GM21515 (cell line): ENCODE data around the gene MPPED1.

Experiments used
- ATAC-seq: cut with Tn5 transposase; IDR thresholded peaks from one replicate; pipeline ENCODE4 v1.9.1; 2021; ENCODE audit not compliant: unreplicated experiment

MPPED1 gene

DNA sequence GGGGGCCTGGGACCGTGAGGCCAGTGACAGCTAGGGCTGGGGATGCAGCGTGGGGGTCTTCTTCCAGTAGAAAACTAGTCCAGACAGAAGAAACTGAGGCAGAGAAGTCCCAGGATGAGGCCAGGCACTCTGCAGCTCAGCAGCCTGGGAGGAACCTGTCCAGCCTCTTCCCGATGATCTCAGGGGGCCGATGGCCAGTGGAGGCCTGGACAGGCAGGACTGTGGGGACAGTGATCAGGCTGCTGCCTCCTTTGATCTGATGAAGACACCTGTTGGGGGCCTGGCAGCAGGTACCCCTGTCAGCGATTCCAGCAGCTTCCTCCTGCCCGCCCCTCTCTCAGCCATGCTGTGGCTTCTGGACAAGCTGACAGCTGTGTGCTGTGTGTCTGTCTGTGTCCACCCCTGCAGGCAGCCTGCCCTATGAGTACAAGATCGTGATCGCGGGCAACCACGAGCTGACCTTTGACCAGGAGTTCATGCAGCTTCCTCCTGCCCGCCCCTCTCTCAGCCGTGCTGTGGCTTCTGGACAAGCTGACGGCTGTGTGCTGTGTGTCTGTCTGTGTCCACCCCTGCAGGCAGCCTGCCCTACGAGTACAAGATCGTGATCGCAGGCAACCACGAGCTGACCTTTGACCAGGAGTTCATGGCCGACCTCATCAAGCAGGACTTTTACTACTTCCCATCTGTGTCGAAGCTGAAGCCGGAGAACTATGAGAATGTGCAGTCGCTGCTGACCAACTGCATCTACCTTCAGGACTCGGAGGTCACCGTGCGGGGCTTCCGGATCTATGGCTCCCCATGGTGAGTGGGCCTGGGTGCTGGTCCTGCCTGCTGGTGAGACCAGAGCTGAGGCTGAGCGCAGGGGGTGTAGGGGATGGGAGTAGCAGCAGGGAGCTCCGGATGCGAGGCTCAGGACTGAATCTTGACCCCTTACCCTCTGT is 62.6 kb downstream of the MPPED1 start:
- ATAC-seq: no peak

DNA sequence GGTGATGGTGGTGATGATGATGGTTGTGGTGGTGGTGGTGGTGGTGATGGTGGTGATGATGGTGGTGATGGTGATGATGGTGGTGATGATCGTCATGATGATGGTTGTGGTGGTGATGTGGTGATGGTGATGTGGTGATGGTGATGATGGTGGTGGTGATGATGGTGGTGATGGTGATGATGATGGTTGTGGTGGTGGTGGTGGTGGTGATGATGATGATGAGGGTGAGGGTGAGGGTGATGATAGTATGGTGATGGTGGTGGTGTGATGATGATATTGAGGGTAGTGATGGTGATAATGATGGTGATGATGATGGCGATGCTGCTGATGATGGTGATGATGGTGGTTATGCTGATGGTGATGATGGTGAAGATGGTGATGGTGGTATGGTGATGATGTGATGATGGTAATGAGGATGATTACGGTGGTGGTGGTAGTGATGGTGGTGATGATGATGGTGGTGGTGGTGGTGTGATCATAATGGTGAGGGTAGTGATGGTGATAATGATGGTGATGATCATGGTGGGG is 63.8 kb downstream of the MPPED1 start:
- no peak for ATAC-seq

DNA sequence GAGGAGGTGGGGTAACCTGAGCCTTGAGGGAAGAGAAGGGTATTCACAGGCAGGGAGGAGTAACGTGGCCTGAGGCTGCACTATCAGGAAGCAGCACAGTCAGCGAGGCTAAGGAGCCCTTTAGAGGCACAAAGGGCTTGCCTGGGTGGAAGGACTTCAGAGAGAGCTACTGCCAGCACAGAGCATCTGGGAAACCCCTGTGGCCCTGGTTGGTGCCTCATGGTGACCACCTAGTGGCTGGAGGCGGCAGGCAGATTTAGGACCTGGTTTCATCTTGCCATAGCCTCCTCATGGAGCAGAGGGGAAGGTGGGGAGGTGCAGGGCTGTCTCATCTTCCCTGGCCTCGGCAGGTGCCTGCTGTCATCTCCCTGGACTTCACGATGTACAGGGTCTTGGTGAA is 64.5 kb downstream of the MPPED1 start:
- ATAC-seq: no peak

DNA sequence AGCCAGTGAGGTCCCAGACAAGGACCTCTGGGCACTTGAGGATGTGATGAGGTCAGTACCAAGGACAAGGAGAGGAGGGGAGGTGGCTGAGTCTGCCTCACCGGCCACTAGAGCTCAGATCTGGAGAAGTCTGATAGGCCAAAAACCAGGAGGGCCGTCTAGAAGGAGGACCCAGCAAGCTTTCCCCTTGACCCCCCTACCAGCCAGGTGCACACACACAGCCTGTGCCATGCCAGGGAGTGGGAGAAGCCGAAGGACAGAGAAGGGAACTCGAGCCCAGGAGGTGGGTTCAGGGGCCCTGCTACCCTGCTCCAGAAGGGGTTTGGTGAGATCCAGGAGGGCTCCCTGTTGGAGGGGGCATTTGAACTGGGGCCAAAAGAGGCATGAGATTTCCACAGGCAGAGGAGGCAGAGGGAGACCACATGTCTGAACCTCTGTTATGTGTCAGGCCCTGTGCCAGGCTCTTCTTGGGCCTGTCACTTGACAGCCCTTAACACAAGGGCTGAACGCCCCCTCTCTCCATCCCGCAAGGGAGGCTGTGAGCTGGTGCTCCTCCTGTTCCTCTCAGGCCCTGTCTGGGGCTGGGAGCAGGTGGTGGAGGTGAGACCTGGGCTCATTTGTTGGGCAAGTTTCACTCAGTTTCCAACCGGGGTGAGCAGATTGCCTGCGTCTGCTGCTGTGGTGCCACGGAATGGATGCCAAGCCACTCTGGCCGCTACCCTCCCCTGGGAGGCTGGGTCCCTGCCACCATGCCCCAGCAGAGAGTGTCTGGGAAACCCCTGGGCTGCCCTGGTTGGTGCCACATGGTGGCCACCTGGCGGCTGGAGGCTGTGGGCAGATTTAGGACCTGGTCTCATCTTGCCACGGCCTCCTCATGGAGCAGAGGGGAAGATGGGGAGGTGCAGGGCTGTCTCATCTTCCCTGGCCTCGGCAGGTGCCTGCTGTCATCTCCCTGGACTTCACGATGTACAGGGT is 65.2 kb downstream of the MPPED1 start:
- ATAC-seq: no peak

DNA sequence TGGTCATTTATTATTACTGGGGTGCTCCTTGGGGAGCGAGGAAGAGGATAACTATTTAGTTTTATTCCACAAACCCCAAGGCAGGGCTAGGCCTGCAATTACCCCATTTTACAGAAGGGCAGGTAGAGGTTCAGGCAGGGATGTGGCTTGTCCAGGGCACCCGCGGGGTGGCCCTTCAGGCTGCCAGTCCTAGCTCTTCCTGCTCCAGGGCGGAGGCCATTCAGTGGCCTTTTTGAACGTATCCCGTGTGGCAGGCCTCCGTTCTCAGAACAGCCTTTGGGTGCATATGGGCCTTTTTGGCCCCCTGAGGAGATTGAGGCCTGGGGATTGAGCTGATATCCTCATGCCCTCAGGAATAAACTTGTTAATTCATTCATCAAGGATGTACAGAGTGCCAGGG is 66.2 kb downstream of the MPPED1 start:
- ATAC-seq: no peak

DNA sequence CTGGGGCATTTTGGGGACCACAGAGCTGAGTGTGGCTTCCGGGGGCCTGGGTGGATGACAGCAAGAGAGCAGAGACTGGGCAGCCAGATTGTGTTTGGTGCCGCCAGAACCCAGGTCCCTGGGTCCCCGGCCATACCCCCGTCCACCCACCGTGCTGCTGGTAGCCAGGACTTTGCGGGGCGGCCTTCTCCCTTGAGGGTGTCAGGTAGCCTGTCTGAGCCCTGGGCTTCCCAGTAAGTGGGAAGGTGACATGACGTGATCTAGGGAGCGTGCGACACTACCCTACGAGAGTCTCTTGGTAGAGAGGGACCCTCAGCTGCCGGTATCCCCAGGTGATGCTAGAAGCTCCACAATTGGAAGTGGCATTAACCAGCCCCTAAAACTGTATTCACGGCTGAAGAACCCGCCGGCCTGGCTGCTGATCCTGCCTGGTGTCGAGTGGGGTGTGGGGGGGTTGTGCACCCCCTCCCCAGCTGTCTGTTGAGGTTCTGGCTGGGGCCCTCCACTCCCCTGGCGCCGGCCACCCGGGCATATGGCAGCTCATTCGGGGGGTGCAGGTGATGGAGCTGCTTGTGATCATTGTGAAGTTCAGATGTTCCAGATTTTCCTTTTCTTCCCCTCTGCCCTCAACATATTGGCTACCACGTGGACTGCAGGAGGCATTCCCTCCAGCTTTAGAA is 66.9 kb downstream of the MPPED1 start:
- no peak for ATAC-seq

DNA sequence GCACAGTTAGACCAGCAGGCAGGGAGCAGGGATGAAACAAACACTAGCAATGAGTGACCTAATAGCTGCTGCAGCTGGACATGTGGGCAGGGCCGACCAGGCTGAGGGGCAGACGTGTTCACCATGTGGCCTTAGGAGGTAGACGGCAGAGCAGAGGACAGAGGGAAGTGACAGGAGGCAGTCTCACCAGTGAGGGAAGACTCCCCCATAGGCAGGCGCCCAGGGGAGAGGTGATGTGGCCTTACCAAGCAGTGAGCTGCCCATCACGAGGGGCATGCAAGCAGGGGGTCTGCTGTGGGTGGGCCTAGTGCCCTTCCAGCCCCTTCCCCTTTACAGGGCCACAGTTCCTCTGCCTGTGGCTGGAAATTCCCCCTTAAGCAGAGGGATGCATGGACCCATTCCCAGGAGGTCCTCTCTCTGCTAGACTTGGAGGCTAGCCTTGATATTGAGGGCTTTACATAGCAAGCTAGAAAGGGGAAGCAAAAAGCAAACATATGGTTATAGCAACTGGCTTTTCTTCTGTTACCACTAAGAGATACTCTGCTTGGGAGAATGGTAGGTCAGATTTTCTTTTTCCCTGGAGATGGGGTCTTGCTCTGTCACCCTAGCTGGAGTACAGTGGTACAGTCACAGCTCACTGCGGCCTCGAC is 67.6 kb downstream of the MPPED1 start:
- no peak for ATAC-seq

DNA sequence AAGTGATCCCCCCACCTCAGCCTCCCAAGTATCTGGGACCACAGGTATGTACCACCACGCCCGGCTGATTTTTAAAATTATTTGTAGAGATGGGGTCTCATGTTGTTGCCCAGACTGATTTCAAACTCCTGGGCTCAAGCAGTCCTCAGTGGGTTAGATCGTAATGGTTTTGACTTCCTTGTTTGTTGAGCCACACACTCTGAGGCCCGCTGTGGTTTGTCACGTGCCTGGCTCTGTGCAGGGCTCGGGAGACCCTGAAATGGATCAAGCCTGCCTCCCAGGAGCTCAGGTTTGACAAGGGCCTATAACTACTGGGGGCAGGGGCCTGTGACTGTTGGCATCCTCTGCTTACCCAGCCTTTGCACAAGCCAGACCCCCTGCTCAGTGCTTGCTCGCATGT is 68.1 kb downstream of the MPPED1 start:
- ATAC-seq: no peak

DNA sequence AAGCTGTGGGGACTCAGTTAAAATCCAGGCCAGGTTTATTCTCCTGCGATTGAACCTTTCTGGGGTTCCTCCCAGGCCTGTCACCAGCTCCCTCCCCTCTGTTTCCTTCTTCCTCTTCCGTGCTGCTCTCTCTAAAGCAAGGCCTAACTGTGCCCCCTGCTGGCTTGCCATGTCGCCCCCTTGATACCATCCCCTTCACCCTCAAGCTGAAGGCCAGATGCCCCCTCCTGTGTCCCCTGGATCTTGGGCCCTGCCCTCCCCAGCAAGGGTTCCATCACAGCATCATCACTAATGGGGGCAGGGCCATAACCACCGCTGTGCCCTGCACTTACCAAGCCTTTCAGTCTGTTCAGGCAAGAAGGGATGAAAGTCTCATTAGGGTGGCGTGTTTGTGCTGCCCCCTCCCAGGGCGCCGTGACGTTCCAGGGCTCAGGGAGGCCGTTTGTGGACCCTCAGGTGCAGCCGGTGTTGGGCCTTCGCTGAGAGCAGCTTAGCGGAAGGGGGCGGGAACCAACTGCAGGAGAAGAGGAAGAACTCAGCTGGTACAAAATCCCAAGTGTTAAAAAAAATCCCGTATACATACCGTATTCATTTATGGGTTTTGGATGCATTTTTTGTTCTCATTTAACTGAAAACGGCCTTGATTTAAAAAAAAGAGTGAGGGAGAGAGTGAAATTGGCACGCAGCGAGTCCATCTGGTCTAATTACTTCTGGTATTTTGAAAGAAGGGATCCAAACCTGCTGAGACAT is 69.9 kb downstream of the MPPED1 start:
- no peak for ATAC-seq

DNA sequence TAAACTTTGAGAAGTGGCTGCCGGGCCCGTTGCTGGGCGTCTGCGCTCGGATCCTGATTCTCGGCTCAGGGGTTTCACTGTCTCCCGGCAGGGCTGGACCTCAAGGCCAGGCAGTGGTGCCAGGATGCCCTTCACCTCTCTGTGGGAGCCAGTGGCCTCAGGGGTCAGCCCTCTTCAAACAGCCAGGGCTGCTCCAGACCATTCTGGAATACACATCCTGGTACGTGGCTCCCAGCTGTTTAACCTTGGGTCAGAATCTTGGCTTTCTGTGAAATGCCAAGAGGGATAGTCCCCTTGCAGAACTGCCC is 70.5 kb downstream of the MPPED1 start:
- ATAC-seq: no peak

DNA sequence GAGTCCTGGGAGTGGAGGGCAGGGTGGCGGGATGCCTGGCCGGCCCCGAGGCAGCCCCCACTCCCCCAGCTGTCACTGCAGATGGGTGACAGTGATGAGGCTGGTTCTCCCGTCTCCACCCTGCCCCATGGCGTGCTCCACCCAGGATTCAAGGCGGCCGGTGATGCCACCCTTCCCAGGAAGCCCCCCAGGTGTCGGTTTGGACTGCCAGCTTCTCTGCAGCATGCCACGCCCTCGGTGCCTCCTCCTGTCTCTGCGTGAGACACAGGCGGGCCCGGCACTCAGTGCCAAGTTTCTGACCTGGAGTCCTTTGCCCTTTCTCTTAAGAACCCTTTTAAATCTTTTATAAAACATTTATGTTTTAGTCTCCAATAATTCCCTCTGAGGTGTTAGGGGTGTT is 71.5 kb downstream of the MPPED1 start:
- no peak for ATAC-seq

DNA sequence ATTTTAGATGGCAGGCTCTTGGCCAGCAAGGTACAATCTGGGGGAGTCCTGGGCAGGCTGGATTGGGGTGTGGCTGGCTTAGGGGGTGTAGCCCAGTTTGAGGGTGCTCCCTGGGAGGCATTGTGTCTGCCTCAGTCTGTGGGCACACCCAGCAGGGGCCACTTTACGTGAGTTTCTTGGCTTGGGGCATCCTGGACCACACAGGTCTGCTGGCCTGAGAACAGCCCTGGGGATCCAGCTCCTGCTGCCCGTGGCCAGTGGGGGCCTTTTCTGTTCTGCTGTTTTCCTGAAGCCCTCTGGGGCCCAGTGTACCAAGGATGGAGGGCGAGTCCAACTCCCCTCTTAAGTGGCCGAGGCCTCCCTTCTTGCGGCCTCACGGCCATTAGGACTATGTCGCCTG is 71.9 kb downstream of the MPPED1 start:
- ATAC-seq: no peak

DNA sequence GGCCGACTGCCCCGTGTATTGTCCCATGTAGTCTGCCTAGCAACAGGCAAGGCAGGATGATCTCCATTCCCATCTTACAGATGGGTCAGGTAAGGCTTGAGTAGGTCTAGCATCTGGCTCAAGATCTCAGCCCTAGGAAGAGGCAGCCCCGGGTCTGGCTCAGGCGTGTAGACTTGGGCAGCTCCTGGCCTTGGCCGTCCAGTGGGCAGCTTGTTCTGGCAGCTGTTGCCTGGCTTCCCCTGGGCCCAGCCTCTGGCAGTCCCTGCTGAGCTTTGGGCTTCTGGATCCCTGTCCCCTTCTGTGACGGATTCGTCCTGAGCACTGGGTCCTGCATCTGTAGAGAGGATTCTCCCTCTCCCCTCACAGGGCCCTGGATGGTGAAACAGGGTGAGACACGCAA is 72.4 kb downstream of the MPPED1 start:
- ATAC-seq: no peak

DNA sequence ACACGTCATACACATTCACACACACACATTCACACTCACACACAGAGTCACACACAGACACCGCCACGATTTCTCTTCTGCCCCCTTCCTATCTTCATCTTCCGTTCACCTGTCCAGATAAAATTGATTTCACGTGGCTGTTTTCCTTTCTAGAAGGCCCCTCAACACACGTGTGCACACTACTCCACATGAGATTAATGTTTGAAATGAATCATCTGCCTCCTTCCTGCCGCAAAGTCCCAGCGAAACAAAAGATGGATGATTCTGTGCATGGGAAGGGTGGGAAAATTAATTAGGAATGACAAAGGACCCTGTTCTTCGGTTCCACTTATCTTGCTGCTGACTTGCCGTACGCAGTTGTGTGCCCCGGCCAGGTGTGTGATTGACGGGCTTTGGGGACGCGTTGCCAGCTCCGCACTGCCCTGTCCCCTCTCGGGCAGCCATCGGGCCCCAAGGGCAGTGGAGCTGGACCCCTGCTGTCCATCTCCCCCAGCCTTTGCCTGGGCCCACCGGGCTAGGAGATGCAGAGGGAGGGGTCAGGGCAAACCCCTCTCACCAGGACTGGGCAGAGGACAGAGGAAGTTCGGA is 73.8 kb downstream of the MPPED1 start:
- ATAC-seq: no peak

DNA sequence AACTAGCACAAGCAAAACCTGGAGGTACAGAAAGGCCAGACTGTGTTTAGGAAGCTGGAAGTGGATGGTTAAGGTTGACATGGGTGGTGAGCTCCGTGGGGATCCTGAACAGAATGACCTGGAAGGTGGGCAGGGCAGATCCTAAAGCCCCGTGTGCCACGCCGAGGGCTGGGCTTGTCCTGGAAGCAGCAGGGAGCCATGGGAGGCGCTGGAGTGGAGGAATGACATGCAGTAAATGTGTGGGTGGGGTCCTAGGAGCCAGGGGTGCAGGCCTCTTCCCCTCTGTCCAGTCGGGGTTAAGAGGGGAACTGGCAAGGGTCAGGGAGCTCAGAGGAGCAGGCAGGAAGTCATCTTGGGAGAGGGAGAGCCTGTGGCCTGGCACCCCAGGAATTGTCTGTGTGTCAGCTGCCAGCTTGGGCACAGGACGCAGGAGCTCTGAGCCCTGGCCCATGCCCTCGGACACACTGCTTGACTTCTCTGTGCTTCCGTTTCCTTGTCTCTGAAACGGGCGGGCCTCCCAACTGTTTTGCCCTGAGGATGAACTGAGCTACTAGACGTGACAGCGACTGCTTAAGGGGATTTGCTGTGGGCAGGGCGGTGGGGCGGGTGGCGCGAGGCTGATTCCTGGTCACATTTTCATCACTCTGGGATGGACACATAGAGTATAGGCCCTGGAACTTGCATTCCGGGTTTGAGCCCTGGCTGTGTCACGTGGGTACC is 75.7 kb downstream of the MPPED1 start:
- no peak for ATAC-seq

DNA sequence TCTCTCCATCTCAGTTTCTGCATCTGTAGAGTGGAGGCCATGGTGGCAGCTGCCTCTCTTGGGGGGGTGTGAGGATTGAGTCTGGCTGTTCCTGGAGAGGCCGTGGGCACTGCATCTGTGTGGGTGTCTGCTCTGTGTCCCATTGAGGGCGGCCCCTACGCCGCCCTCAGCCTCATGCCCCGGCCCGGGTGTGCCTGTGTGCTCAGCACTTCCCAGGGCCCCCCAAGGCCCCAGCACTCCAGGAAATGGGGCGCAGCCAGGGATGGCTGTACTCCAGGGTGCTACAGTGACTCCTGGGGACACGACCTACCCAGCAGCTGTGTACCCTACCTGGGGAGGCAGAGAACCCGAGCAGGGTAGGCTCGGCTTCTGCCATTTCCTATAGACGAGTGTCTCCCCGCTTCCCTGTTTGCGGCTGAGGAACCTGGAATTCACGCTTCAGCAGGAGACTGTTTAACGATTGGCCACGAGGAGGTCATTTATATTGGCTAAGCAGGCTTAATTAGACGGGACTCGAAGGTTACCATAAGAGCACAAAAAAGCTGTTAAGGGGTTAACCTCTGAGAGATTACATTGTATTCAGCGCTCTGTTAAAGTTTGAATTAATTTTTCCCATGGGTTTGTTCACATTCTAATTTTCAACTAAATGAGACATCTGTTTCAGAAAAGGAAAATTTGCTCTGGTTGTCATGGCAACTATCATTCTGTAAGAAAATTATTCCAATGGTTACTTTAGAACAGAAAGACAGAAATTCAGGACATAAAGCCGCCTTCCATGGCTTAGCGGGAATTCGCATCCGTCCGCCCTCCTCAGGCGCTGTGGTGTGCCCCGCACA is 76.4 kb downstream of the MPPED1 start:
- ATAC-seq: no peak

DNA sequence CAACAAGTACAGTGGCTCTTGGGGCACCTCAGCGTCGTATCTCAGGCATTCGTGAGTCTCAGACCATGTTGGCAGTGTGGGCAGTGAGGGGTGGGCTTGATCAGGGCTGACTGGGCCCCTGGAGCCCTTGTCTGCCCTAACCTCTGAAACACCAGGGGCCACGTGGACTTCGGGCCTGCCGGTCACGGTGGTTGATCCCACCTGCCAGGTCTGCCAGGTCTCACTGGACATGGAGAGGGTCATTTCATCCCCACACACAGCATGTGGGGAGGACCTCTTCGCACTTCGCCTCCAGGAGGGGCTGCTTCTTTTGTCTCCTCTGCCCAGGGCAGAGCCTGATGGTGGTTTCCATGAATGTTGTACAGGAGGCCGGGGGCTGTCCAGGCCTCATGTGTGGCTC is 77.1 kb downstream of the MPPED1 start:
- ATAC-seq: no peak

DNA sequence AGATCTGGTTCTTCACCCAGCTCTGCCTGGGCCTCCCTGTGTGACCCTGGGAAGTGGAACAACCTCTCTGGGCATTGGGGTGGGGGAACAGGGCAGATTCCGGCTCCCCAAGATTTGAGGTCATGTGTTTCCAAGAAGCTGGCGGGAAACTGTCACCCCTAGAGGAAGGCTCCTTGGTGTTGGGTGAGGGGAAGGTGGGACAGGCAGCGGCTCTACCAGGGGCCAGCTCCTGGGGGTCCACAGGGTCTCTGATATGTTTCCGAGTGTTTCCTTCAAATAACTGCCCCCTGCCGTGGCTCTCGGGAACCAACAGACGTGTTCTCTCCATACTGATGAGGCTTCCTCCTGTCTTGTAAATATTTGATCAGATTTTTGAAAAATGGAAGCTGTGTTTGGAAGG is 78.5 kb downstream of the MPPED1 start:
- no peak for ATAC-seq
